Prostate gland (tissue), 2 donors: Measurements from ENCODE around the gene DOCK2. TPM values are rescaled to one million over a fixed set of nuclear protein-coding genes. Genes with fewer than 3 reads are reported as not detected.

ENCODE experiments used
- DNase-seq: peaks from one replicate; pipeline ENCODE4 v3.0.0-alpha.2; 2019; ENCODE audit warnings: low spot score
- H3K27ac ChIP-seq, 2 donors: fragments of 200-600 bp; sonication (generic); 2 replicates each; pipeline ENCODE4 v1.5.1; 2017 to 2019
- H3K27me3 ChIP-seq: fragments of 200-600 bp; sonication (generic); replicated peaks from 2 replicates; pipeline ENCODE4 v1.5.1; 2019; ENCODE audit not compliant: insufficient read depth
- H3K36me3 ChIP-seq, 2 donors: fragments of 200-600 bp; sonication (generic); 1 replicate in 1 of 2; 2 replicates in 1 of 2; pipeline versions ENCODE4 v1.5.1 to v1.8.1; 2017 to 2019
- H3K4me1 ChIP-seq: fragments of 200-600 bp; sonication (generic); replicated peaks from 2 replicates; pipeline ENCODE4 v1.5.1; 2019
- H3K4me3 ChIP-seq, 2 donors: fragments of 200-600 bp; sonication (generic); 2 replicates each; pipeline ENCODE4 v1.5.1; 2017 to 2019
- H3K9me3 ChIP-seq: fragments of 200-600 bp; sonication (generic); 2 replicates; pipeline ENCODE4 v1.5.1; 2017
- CTCF ChIP-seq, 4 experiments: fragments of 200-600 bp in 2 of 4; fragments of 450-650 bp in 2 of 4; sonication (generic) in 2 of 4; IDR thresholded peaks; 1 replicate in 3 of 4; 2 replicates in 1 of 4; pipeline ENCODE4 v1.5.1; 2016 to 2019; ENCODE audit warnings: antibody characterized with exemption in 4 of 4, mild to moderate bottlenecking in 2 of 4, moderate library complexity in 2 of 4
- POLR2A ChIP-seq: fragments of 450-650 bp; IDR thresholded peaks from one replicate; pipeline ENCODE4 v1.6.1; 2016; ENCODE audit warnings: antibody characterized with exemption, mild to moderate bottlenecking
- POLR2AphosphoS5 ChIP-seq: sonication (generic); formaldehyde crosslinking; IDR thresholded peaks from one replicate; pipeline ENCODE4 v1.6.1; 2017; ENCODE audit warnings: antibody characterized with exemption
- WGBS: methylation state at CpG from one replicate; pipeline ENCODE4 v1.1.5; 2018; 5-methylcytosine and 5-hydroxymethylcytosine counted together
- intact Hi-C: fragments of 100-400 bp; cut with DNase I; formaldehyde crosslinking; loops from one replicate; pipeline ENCODE4 v1.14.2; 2022
- microRNA counts, 2 donors: library from miRNA; unstranded; fragments of <30 nt; microRNA quantifications; one replicate each; lab custom pipeline; 2016 to 2017
- microRNA-seq: library from miRNA; unstranded; fragments of <30 nt; microRNA quantifications from one replicate; pipeline ENCODE4, GENCODE V29; 2016
- small RNA-seq, 2 donors: library from RNA; depleted of rRNA; stranded (forward); fragments of <200 nt; gene quantifications; one replicate each; pipeline ENCODE3, GENCODE V24; 2016
- total RNA-seq, 2 donors: library from RNA; depleted of rRNA; stranded (reverse); fragments of >200 nt; gene quantifications; one replicate each; pipeline ENCODE4 v1.1.0, GENCODE V29; 2016

The DOCK2 gene
- total RNA-seq, 2 donors from 2014 or later, result 2.5 to 6.2 TPM

DNA sequence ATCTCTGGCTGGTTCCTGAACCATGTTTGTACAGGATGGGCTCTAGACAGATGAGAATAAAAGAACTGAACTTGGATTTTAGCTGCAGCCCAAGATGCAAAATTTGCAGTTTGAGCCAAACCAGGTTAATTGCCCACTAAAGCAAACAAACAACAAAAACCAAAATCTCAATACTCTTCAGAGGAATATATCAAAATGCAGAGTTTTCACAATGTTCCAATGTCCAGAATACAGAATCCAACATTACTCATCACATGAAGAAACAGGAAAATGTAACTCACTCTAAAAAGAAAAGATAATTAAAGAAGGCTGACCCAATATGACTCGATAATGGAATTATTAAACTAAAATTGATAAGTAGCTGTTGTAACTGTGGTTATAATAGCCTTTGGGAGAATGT is 489.0 kb downstream of the DOCK2 start:
- Histone ChIP-seq H3K9me3 (no peaks in the 10 kb centered on the region), H3K27me3 (no peaks in the 10 kb centered on the region), H3K4me1 (no peaks in the 10 kb centered on the region), H3K36me3 (no peaks in the 10 kb centered on the region), H3K4me3 (no peak overlapping the region), H3K27ac (no peak overlapping the region)
- no peak for DNase-seq
- WGBS, result 80% methylated on average over 1 of the region's 1 CpG
- intact Hi-C loops, result no loop called here
- TF ChIP-seq POLR2A (no peak), CTCF (IDR thresholded peaks at IDR 0.05) (no peak), POLR2AphosphoS5 (no peak)

DNA sequence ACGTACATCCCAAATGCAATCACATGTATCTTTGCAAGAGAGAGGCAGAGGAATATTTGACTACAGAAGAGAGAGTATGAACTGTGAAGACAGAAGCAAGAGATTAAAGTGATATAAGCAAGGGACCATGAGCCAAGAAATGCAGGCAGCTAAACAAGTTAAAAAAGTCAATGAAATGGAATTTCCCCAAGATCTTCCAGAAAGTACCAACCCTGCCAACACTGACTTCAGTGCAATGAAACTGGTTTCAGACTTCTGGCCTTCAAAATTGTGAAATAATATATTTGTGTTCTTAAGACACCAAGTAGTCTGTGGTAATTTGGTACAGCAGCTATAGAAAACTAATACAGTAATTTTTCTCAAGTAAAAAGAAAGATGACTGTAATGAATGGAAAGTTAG is 489.6 kb downstream of the DOCK2 start:
- no peaks in the 10 kb centered on the region for H3K4me1 ChIP-seq
- no peaks in the 10 kb centered on the region for H3K36me3 ChIP-seq
- H3K9me3 ChIP-seq, result no peaks in the 10 kb centered on the region
- H3K4me3 ChIP-seq, result no peak overlapping the region
- no peak for DNase-seq
- no peaks in the 10 kb centered on the region for H3K27me3 ChIP-seq
- H3K27ac ChIP-seq, result no peak overlapping the region
- intact Hi-C loops, result no loop called here
- WGBS, result 81% methylated on average over 1 of the region's 1 CpG
- TF ChIP-seq CTCF (IDR thresholded peaks at IDR 0.05) (no peak), POLR2AphosphoS5 (no peak), POLR2A (no peak)

DNA sequence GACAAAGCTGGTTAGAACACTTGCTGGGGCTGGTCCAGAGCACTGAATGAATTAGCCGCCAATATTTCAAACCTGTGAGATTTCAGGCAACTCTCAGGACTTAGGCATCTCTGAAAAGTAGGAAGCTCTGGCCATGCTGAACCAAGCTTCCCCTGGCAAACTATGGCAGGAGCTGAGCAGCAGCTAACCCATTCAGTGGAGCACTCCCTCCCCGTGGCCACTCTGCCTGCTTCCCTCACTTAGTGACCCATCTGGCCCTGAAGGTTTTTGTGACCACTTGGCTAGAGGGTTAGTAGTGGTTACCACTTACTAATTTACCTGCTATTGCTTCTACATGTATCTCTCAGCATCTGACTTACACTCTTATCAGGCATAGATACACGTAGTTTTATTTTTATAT is 494.2 kb downstream of the DOCK2 start:
- Histone ChIP-seq H3K27me3 (no peaks in the 10 kb centered on the region), H3K27ac (no peak overlapping the region), H3K36me3 (no peaks in the 10 kb centered on the region), H3K4me3 (no peak overlapping the region), H3K4me1 (no peaks in the 10 kb centered on the region), H3K9me3 (no peaks in the 10 kb centered on the region)
- no peak for DNase-seq
- no peak for TF ChIP-seq POLR2A
- TF ChIP-seq CTCF (IDR thresholded peaks at IDR 0.05), result no peak
- TF ChIP-seq POLR2AphosphoS5, result no peak
- WGBS, result 67% methylated on average over 3 of the region's 3 CpGs
- intact Hi-C loops, result no loop called here

DNA sequence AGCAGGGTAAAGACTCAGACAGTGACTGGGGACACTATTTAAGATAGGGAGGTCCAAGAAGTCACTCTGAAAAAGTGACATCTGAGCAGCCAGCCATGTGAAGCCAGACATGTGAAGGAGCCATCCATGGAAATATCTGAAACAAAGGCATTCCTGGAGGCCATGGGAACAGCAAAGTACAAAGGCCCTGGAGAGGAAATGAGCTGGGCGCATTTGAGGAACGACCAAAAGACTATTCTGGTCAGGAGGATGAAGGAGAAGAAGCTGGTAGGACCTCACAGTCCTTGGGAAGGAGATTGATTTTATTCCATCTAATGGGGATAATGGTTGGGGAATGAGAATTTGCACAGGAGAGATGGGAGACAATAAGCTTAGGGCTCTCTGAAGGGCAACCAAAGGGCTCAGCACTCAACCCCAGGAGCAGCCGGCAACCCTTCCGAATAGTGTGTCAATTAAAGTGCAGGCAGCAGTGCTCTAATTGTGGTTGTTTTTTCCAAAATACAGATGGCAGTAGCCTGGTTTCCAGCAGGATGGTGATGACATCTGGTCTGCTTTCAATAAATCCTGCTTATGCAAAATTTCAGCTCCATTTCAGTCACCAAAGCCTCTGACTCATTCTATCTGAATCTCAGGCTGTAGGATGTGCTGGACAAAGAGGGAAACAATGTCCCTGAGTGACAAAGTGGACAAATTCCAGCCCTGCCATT is 495.3 kb downstream of the DOCK2 start:
- WGBS, result 70% methylated on average over 4 of the region's 4 CpGs
- no peaks in the 10 kb centered on the region for H3K9me3 ChIP-seq
- no peaks in the 10 kb centered on the region for H3K36me3 ChIP-seq
- H3K27ac ChIP-seq, result no peak overlapping the region
- DNase-seq, result no peak
- no peaks in the 10 kb centered on the region for H3K4me1 ChIP-seq
- no peak for TF ChIP-seq POLR2AphosphoS5
- no peak for TF ChIP-seq POLR2A
- no peaks in the 10 kb centered on the region for H3K27me3 ChIP-seq
- H3K4me3 ChIP-seq, result no peak overlapping the region
- intact Hi-C loops, result no loop called here

MicroRNA genes within 50 kb of the gene (microRNA counts, 767-probe panel; counts per million panel counts)
- microRNA hsa-miR-378e (lab: Ali Mortazavi, UCI), result 2,518 to 3,765 counts per million in 2 donors

Small RNAs within 50 kb of the gene (microRNA-seq; reads per million reads assigned to microRNA genes)
- gene MIR378E, result not detected

Small RNAs within 50 kb of the gene (small RNA-seq; reads per million reads assigned to genes)
- gene MIR378E, result 0 reads per million in 2 donors

Other genes with a start within 250 kb of the DOCK2 start
- gene SPDL1, start 53.5 kb upstream of the DOCK2 start, total RNA-seq, result 10 to 100 TPM in 1 of 2 donors, 1 to 10 TPM in 1; 9.0 to 12.6 TPM